ENCODE results near the gene MMRN2. TPM values are rescaled to one million over a fixed set of nuclear protein-coding genes. Genes with fewer than 3 reads are reported as not detected.

MMRN2 gene
- total RNA-seq, 1 experiment from 2014 or later: 0.64 TPM

- H3K36me3 Mint-ChIP-seq (ENCODE audit: insufficient read depth, unreplicated experiment): peaks cover 30% of the 10 kb centered on the region
- H3K9me3 ChIP-seq: no peaks in the 10 kb centered on the region
- BruUV-seq (replicated peaks): no TSS peak
- no peaks in the 10 kb centered on the region for H3K4me1 ChIP-seq
- intact Hi-C loops (cut with micrococcal nuclease; ENCODE audit: unreplicated experiment): no loop called here
- POLR2A ChIA-PET: no interaction called here
- peaks cover 2% of the 10 kb centered on the region; the same call in 1 of the 2 replicates for H3K36me3 ChIP-seq (ENCODE audit: control insufficient read depth, insufficient read depth, low read length)
- no peaks in the 10 kb centered on the region for H3K9me3 Mint-ChIP-seq (ENCODE audit: unreplicated experiment)
- H3K4me3 ChIP-seq (ENCODE audit: low read depth, low read length): no peak overlapping the region
- CTCF ChIA-PET: no interaction called here
- H3K4me1 Mint-ChIP-seq (ENCODE audit: low read depth, unreplicated experiment): no peaks in the 10 kb centered on the region
- no peak overlapping the region for H3K27ac Mint-ChIP-seq (ENCODE audit: unreplicated experiment)
- H3K27me3 ChIP-seq (replicated peaks; ENCODE audit: control insufficient read depth, insufficient read depth, low read length): no peaks in the 10 kb centered on the region
- H3K27me3 Mint-ChIP-seq (ENCODE audit: insufficient read depth, unreplicated experiment): no peaks in the 10 kb centered on the region
- TF ChIP-seq CTCF (IDR thresholded peaks at IDR 0.05; ENCODE audit: insufficient read depth in 1 of 2, low read depth in 1 of 2, low read length in 1 of 2, severe bottlenecking in 1 of 2, unreplicated experiment in 1 of 2): no peak
- DNase-seq: no peak
- H3K4me3 Mint-ChIP-seq (ENCODE audit: unreplicated experiment): no peak overlapping the region
Measured at GRCh38 chr10:86922553-86922961, 34.9 kb downstream of the MMRN2 start.

GRCh38 chr10:86918022-86918471 lies 39.4 kb downstream of the MMRN2 start:
- no peaks in the 10 kb centered on the region for H3K27me3 ChIP-seq (replicated peaks; ENCODE audit: control insufficient read depth, insufficient read depth, low read length)
- H3K27me3 Mint-ChIP-seq (ENCODE audit: insufficient read depth, unreplicated experiment): no peaks in the 10 kb centered on the region
- peaks cover 55% of the 10 kb centered on the region for H3K36me3 Mint-ChIP-seq (ENCODE audit: insufficient read depth, unreplicated experiment)
- no TSS peak for BruUV-seq (replicated peaks)
- ChIA-PET POLR2A (no interaction called here), CTCF (no interaction called here)
- peaks cover 3% of the 10 kb centered on the region for H3K36me3 ChIP-seq (ENCODE audit: control insufficient read depth, insufficient read depth, low read length)
- no peak for DNase-seq
- no peak for TF ChIP-seq CTCF (IDR thresholded peaks at IDR 0.05; ENCODE audit: insufficient read depth in 1 of 2, low read depth in 1 of 2, low read length in 1 of 2, severe bottlenecking in 1 of 2, unreplicated experiment in 1 of 2)
- no peaks in the 10 kb centered on the region for H3K4me1 Mint-ChIP-seq (ENCODE audit: low read depth, unreplicated experiment)
- no peak overlapping the region for H3K27ac Mint-ChIP-seq (ENCODE audit: unreplicated experiment)
- no peaks in the 10 kb centered on the region for H3K4me1 ChIP-seq
- no peak overlapping the region for H3K4me3 Mint-ChIP-seq (ENCODE audit: unreplicated experiment)
- no peaks in the 10 kb centered on the region for H3K9me3 Mint-ChIP-seq (ENCODE audit: unreplicated experiment)
- no peak overlapping the region for H3K4me3 ChIP-seq (ENCODE audit: low read depth, low read length)
- no peaks in the 10 kb centered on the region for H3K9me3 ChIP-seq
- intact Hi-C loops (cut with micrococcal nuclease; ENCODE audit: unreplicated experiment): no loop called here

GRCh38 chr10:86914734-86915133 lies 42.7 kb downstream of the MMRN2 start:
- BruUV-seq (replicated peaks): no TSS peak
- H3K36me3 Mint-ChIP-seq (ENCODE audit: insufficient read depth, unreplicated experiment): peaks cover 52% of the 10 kb centered on the region
- peaks cover 1% of the 10 kb centered on the region for H3K36me3 ChIP-seq (ENCODE audit: control insufficient read depth, insufficient read depth, low read length)

More at GRCh38 chr10:86914734-86915133, 42.7 kb downstream of the MMRN2 start:
- no peaks in the 10 kb centered on the region for H3K4me1 ChIP-seq
- H3K9me3 Mint-ChIP-seq (ENCODE audit: unreplicated experiment): no peaks in the 10 kb centered on the region
- no peak for TF ChIP-seq CTCF (IDR thresholded peaks at IDR 0.05; ENCODE audit: insufficient read depth in 1 of 2, low read depth in 1 of 2, low read length in 1 of 2, severe bottlenecking in 1 of 2, unreplicated experiment in 1 of 2)
- no peak overlapping the region for H3K27ac Mint-ChIP-seq (ENCODE audit: unreplicated experiment)
- H3K4me3 ChIP-seq (ENCODE audit: low read depth, low read length): no peak overlapping the region
- no peaks in the 10 kb centered on the region for H3K9me3 ChIP-seq
- ChIA-PET POLR2A (no interaction called here), CTCF (no interaction called here)
- no peak overlapping the region for H3K4me3 Mint-ChIP-seq (ENCODE audit: unreplicated experiment)
- no peak for DNase-seq
- H3K4me1 Mint-ChIP-seq (ENCODE audit: low read depth, unreplicated experiment): no peaks in the 10 kb centered on the region
- H3K27me3 Mint-ChIP-seq (ENCODE audit: insufficient read depth, unreplicated experiment): no peaks in the 10 kb centered on the region
- no peaks in the 10 kb centered on the region for H3K27me3 ChIP-seq (replicated peaks; ENCODE audit: control insufficient read depth, insufficient read depth, low read length)
- intact Hi-C loops (cut with micrococcal nuclease; ENCODE audit: unreplicated experiment): no loop called here
